IPS DF 6.9 (cell line): ENCODE data around the gene NSRP1.

ENCODE experiments used
- DNase-seq: peaks from one replicate; pipeline ENCODE4 v3.0.0-alpha.2; 2013; ENCODE audit warnings: low read depth, low spot score
- H3K27ac ChIP-seq: one replicate; pipeline ENCODE4 v1.5.1; 2013; ENCODE audit warnings: low read length, control low read depth
- H3K27me3 ChIP-seq: 2 replicates; pipeline ENCODE4 v1.6.1; 2013; ENCODE audit warnings: mild to moderate bottlenecking, low read length; ENCODE audit not compliant: control insufficient read depth, insufficient read depth
- H3K36me3 ChIP-seq: 2 replicates; pipeline ENCODE4 v1.6.1; 2013; ENCODE audit warnings: low read length; ENCODE audit not compliant: control insufficient read depth, insufficient read depth
- H3K4me1 ChIP-seq: 2 replicates; pipeline ENCODE4 v1.6.1; 2013; ENCODE audit warnings: low read length; ENCODE audit not compliant: control insufficient read depth, insufficient read depth
- H3K4me3 ChIP-seq: 2 replicates; pipeline ENCODE4 v1.5.1; 2013; ENCODE audit warnings: mild to moderate bottlenecking, low read length
- H3K9me3 ChIP-seq: 2 replicates; pipeline ENCODE4 v1.6.1; 2013; ENCODE audit warnings: low read length, inconsistent platforms; ENCODE audit not compliant: control insufficient read depth, insufficient read depth
- WGBS: extraction: QIAGEN DNeasy Blood & Tissue Kit; methylation state at CpG from one replicate; pipeline ENCODE4 v1.1.7; 2013; ENCODE audit warnings: mixed read lengths, missing lambda C conversion rate; ENCODE audit not compliant: insufficient read length, insufficient coverage; 5-methylcytosine and 5-hydroxymethylcytosine counted together

The NSRP1 gene

DNA sequence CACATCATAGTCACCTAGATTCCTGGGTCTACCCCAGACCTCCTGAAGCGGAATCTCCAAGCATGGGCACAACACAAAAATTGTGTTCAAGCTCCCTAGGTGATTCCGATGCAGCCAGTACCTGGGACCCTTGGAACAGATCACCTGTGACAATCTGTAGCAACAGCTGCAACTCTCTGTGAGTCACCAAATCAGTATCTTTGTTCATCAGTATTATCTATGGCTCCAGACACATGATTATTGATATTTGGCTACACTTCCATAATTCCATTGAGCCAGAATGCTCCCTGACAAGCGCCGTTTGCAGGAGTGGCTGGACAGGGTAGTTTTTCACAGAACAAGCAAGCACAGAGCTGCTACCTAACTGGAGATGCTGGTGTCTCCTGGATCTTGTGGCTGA, 102.7 kb downstream of the NSRP1 start:
- Histone ChIP-seq H3K27ac (no peak overlapping the region), H3K4me3 (no peak overlapping the region), H3K27me3 (no peaks in the 10 kb centered on the region), H3K4me1 (no peaks in the 10 kb centered on the region; the same call in 1 of the 2 replicates), H3K9me3 (no peaks in the 10 kb centered on the region), H3K36me3 (no peaks in the 10 kb centered on the region)
- WGBS, result no CpG with 5 or more reads among the region's 4 CpGs
- DNase-seq, result no peak

DNA sequence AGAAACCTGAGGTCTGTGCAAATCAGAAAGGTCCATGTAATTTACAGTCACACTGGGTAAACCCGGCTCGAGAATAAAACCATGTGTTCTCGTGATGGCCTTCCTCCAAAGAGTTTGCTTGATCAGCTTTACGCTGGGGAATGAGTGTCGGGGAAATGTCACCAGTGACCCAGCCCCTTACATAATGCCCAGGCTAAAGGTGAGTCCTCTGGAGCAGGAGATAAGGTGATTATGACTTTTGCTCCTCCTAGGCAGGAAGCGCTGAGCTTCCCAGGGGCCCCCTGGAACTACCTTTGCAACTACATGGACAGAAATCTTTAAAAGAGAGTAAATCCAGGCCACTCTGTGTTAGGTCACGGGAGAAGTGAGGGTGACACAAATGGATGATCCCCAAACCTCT, 103.2 kb downstream of the NSRP1 start:
- Histone ChIP-seq H3K27ac (no peak overlapping the region), H3K4me1 (no peaks in the 10 kb centered on the region; the same call in 1 of the 2 replicates), H3K9me3 (no peaks in the 10 kb centered on the region), H3K36me3 (no peaks in the 10 kb centered on the region), H3K27me3 (no peaks in the 10 kb centered on the region), H3K4me3 (no peak overlapping the region)
- no peak for DNase-seq
- no CpG with 5 or more reads among the region's 7 CpGs for WGBS

DNA sequence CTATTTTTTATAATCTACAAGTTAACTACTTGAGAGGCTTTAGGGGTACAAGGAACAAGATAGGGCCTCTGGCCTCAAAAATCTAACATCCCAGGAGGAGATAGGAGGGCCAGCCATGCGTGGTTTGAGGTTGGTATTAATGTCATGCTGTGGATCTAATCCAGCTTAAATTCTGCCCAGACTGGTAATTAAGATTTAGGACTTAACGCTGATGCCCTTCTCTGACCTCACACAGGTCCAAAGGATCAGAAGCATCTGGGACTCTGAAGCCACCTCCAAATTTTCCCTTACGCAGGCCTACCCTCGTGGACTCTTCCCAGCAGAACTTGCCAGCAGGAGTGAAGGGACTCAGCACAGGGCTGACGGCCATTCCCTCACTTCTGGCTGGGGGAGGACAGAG, 103.8 kb downstream of the NSRP1 start:
- no peaks in the 10 kb centered on the region; the same call in 1 of the 2 replicates for H3K4me1 ChIP-seq
- no CpG with 5 or more reads among the region's 5 CpGs for WGBS
- no peaks in the 10 kb centered on the region for H3K9me3 ChIP-seq

DNA sequence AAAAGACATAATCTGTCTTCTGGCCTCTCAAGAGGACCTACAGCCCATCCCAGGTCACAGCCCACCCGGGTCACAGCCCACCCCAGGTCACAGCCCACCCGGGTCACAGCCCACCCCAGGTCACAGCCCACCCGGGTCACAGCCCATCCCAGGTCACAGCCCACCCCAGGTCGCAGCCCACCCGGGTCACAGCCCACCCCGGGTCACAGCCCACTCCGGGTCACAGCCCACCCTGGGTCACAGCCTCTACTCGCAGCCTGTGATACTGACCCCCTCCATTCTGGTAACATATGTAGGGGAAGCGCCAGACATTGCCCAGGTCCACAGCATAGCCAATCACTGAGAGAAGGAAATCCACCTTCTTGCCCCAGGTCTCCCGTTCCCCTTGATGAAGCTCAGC, 104.7 kb downstream of the NSRP1 start:
- Histone ChIP-seq H3K27me3 (no peaks in the 10 kb centered on the region), H3K9me3 (no peaks in the 10 kb centered on the region), H3K4me3 (no peak overlapping the region), H3K27ac (no peak overlapping the region), H3K4me1 (no peaks in the 10 kb centered on the region; the same call in 1 of the 2 replicates), H3K36me3 (no peaks in the 10 kb centered on the region)
- WGBS, result no CpG with 5 or more reads among the region's 10 CpGs
- no peak for DNase-seq

More for the DNA sequence above, 103.8 kb downstream of the NSRP1 start:
- H3K36me3 ChIP-seq, result no peaks in the 10 kb centered on the region
- DNase-seq, result no peak
- H3K4me3 ChIP-seq, result no peak overlapping the region
- no peaks in the 10 kb centered on the region for H3K27me3 ChIP-seq
- H3K27ac ChIP-seq, result no peak overlapping the region

DNA sequence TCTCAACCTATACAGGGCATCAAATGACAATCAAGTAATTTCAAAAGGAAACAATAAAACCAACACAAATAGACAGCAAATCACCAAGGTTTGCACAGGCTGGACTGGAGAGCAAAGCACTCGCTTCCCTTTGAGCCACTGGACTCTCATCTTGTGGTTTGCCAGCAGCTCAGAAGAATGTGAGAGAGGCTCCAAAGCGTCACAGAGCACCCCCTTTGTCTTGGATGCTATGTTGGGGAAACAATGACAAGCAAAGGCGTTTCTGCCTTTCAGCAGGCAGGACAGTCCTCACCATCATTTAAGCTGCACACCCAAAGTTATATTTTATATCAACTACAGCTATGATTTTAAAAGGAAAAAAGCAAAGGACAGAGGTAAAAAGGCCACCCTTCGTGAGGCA, 105.6 kb downstream of the NSRP1 start:
- no peak overlapping the region for H3K27ac ChIP-seq
- DNase-seq, result no peak
- H3K4me3 ChIP-seq, result no peak overlapping the region
- H3K4me1 ChIP-seq, result no peaks in the 10 kb centered on the region; the same call in 1 of the 2 replicates
- no CpG with 5 or more reads among the region's 4 CpGs for WGBS
- H3K27me3 ChIP-seq, result no peaks in the 10 kb centered on the region
- H3K36me3 ChIP-seq, result no peaks in the 10 kb centered on the region
- H3K9me3 ChIP-seq, result no peaks in the 10 kb centered on the region

DNA sequence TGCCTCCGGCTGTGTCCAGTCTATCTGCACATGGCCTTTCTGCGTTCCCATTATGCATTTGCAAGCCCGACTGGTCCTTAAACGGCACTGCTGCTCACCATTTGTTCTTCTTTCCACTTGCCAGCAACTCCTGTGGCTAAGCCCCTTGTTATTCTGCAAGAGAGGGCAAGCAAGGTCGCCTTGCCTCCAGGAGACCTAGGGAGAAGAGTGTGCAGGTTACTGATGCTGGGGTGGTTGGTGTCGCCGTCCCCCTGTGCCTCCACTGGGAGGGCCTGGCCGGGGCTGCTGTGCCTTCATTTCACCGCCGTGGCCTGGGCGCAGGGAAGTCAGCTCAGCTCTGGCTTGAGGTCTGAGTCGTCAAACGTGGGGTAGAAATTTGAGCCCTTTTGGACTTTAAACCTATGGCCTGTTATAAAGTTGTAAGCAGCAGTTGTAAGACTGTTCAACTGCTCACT, 106.1 kb downstream of the NSRP1 start:
- H3K9me3 ChIP-seq, result no peaks in the 10 kb centered on the region
- WGBS, result no CpG with 5 or more reads among the region's 13 CpGs
- H3K4me3 ChIP-seq, result no peak overlapping the region
- H3K36me3 ChIP-seq, result no peaks in the 10 kb centered on the region
- H3K27me3 ChIP-seq, result no peaks in the 10 kb centered on the region
- H3K4me1 ChIP-seq, result no peaks in the 10 kb centered on the region; the same call in 1 of the 2 replicates
- H3K27ac ChIP-seq, result no peak overlapping the region
- no peak for DNase-seq

DNA sequence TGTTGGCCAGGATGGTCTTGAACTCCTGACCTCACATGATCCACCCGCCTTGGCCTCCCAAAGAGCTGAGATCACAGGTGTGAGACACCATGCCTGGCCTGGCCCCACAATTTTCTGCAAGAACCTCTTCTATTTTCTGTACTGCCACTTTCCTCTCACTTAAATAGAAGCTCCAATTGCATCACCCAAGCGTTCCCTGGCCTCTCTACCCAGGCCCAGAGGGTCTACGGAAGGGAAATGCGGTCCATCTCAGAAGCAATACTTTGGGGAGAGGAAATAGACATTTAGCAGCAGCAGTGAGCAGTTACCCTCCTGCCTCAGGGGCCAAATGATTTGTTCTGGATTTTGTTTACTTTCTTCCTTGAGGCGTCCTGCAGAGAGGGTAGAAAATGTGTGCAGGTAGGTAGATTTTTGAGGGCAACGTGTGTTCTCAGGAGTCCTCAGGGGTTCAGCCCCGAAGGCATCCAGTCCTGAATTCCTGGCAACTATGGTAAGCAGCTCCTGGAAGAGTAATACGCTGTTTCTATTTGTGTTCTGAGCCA, 107.9 kb downstream of the NSRP1 start:
- no CpG with 5 or more reads among the region's 8 CpGs for WGBS
- Histone ChIP-seq H3K27ac (no peak overlapping the region), H3K9me3 (no peaks in the 10 kb centered on the region), H3K4me1 (no peaks in the 10 kb centered on the region; the same call in 1 of the 2 replicates), H3K4me3 (no peak overlapping the region), H3K27me3 (no peaks in the 10 kb centered on the region), H3K36me3 (no peaks in the 10 kb centered on the region)
- no peak for DNase-seq

DNA sequence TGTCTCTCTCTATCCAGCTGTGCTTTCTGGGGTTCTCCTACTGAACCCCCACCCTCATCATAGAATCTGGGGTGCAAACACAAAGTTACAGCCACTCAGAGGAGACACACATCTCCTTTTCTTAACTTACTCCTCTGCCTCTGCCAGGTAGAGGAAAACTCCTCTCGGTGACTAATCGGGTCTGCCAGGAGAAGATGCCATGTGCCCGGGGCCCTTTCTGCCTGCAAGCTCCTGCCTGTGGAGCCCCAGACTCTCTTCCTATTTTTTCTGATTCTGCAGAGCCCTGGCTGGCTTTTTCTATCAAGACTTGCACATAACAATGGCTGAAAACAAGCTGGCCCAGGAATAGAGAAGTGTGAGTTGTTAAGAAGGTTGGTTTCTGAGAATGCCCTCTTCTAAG, 108.5 kb downstream of the NSRP1 start:
- H3K9me3 ChIP-seq, result no peaks in the 10 kb centered on the region
- H3K27ac ChIP-seq, result no peak overlapping the region
- no peak overlapping the region for H3K4me3 ChIP-seq
- no peaks in the 10 kb centered on the region; the same call in 1 of the 2 replicates for H3K4me1 ChIP-seq
- DNase-seq, result no peak
- no CpG with 5 or more reads among the region's 3 CpGs for WGBS
- no peaks in the 10 kb centered on the region for H3K27me3 ChIP-seq
- no peaks in the 10 kb centered on the region for H3K36me3 ChIP-seq

DNA sequence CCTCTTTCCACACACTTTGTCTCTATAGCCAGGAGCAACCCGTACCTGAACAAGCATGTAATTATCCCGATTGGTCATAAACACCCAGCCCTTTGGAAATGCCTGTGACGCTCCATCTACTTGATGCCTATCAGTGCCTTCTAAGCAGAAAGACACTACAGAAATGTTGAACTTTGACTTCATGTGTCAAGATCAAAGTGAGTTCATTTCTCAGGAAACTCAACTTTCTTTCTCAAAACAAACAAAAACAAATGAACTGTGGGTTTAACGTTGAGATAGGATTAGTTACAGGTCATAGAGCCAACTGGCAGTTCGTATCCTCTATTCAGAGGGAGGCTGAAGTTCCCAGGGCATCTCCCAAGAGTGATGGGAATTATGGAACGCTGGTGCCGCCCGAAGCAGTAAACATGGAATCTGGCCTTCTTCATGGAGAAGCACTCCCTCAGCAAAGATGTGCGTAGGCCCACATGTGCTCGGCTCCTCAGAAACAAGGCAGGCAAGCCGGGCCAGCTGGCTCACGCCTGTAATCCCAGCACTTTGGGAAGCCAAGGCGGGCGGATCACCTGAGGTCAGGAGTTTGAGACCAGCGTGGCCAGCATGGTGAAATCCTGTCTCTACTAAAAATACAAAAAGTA, 109.4 kb downstream of the NSRP1 start:
- no peak for DNase-seq
- no CpG with 5 or more reads among the region's 15 CpGs for WGBS
- no peaks in the 10 kb centered on the region for H3K27me3 ChIP-seq
- H3K4me3 ChIP-seq, result no peak overlapping the region
- H3K36me3 ChIP-seq, result no peaks in the 10 kb centered on the region
- no peaks in the 10 kb centered on the region; the same call in 1 of the 2 replicates for H3K4me1 ChIP-seq
- H3K9me3 ChIP-seq, result no peaks in the 10 kb centered on the region
- no peak overlapping the region for H3K27ac ChIP-seq

DNA sequence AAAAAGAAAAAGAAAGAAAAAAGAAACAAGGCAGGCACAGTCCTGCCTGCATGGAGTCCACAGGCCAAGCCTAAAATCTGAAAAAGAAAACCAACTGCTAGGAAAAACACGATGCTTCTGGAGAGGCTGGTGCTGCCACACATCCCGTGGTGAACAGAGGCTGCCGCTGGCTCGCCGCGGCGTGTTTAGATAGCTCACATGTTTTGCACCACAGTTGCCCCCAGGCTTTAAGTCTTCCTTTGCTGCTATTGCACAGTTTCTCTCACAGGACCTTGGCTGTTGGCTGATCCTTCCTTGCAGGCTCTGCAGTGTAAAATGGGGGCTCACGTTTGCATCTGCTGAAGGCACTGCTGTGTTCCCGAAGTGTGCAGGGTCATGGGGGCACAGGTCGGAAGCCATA, 110.3 kb downstream of the NSRP1 start:
- Histone ChIP-seq H3K4me1 (no peaks in the 10 kb centered on the region; the same call in 1 of the 2 replicates), H3K4me3 (no peak overlapping the region), H3K9me3 (no peaks in the 10 kb centered on the region), H3K27me3 (no peaks in the 10 kb centered on the region), H3K36me3 (no peaks in the 10 kb centered on the region), H3K27ac (no peak overlapping the region)
- no peak for DNase-seq
- WGBS, result no CpG with 5 or more reads among the region's 10 CpGs

DNA sequence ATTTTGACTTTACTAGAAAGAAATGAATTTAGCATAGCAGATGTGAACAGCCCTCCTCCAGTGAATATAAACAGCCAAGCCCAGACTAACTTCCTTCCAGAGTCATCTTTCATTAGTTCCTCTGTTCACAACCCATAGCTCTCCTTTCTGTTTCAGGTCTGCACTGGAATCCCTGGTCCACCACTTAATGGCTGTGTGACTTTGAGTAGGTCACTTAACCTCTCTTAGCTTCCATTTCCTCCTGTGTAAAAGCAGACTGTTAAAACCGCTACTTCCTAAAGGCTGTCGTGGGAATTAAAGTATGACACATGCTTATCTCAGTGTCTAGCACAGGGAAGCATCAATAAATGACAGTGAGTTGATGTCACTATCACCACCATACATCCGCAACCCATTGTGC, 111.4 kb downstream of the NSRP1 start:
- WGBS, result no CpG with 5 or more reads among the region's 3 CpGs
- Histone ChIP-seq H3K4me1 (no peaks in the 10 kb centered on the region), H3K27me3 (no peaks in the 10 kb centered on the region; the same call in 1 of the 2 replicates), H3K9me3 (no peaks in the 10 kb centered on the region), H3K36me3 (no peaks in the 10 kb centered on the region), H3K4me3 (no peak overlapping the region), H3K27ac (no peak overlapping the region)
- DNase-seq, result no peak
